NCI-H1436 treated with DMSO at 0.1 percent for 48 hours (cell line): Measurements from ENCODE around the gene SLC44A3.

Source experiments
- DNase-seq: peaks from one replicate; lab custom pipeline; 2025; lab: John Stamatoyannopoulos, UW

The SLC44A3 gene

DNA sequence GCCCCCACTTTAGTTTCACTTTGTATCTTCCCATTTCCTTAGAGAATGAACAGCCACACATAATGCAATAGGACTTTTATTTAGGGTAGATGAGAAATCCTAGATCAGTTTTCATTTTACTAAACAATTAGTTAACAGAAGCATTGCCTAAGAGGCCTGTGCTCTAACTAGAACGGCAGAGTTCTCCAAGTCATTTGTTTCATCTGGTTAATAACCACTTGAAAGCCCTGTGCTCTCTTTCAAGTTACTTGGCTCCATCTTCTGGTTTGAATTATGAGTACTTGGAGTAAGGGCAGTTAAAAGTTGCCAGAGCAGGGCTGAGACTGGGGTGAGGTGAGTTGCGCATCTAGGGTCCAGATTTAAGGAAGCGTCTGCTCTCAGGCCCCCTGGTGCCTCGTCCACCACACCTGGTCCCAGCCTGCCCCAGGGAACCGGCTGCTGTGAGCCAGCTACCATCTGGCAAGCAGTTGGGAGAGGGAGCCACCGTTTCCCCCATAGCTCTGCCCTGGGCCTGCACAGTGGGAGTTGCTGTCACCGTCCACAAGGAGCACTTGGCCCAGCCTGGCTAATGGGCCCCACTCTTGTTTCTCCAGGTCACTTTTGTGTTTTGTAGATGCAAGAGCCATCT lies 18.1 kb upstream of the SLC44A3 start:
- no peak for DNase-seq

DNA sequence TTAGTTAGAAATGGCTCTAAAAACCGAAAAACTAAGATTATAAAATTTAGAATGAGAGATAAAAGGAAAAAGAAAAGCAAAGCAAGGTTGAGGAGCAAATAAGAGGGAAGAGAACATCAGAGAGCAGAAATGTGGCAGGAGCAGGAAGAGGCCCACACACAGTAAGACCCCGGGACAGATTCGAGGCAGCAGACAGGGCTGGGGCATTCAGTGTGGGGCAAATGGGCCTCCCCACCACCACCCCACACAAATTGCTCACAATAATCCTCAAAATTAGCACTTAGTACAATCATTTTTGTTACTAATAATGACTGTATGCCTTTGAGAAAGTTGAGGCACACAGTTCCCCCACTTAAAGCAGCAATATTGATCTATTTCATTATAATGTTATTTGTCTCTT lies 17.1 kb upstream of the SLC44A3 start:
- DNase-seq = no peak

DNA sequence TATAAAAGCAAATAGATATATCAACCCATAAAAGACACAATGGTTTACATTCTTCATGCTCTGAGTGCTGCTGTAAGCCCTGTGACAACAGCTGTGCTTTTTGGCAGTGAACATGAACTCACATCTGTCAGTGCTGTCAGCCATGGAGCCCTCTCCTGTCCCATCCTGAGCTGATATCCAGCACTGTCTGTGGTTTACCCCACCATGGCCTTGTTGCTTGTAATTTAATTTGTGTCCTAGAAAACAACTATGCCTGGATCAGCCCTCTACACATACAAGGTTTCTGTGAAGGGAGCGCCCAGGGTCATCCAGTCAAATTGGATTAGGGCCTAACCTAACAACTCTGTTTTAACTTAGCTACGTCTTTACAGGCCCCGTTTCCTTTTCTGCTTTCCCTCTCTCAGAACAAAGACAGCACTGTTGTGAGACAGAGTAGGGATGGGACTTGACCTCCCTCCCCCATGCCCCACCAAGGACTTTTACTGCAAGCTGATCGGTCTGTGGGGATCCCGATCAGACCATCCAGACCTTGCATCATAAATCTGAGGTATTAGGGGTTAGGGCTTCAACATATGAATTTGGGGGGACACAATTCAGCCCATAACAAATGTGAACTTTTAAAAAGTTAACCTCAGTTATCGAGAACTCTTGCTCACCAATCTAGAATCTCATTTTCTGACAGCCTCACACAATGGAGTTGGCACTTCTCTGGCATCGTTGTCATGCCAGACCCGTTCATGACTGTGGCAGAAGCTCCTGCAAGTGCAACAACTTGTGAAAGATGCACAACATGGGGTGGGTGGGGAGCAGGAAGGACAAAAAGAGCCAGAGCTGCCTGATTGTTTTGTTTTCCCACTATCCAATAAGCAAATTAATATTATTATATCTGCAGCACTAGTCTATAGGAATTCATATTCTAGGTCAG lies 16.4 kb upstream of the SLC44A3 start:
- no peak for DNase-seq

DNA sequence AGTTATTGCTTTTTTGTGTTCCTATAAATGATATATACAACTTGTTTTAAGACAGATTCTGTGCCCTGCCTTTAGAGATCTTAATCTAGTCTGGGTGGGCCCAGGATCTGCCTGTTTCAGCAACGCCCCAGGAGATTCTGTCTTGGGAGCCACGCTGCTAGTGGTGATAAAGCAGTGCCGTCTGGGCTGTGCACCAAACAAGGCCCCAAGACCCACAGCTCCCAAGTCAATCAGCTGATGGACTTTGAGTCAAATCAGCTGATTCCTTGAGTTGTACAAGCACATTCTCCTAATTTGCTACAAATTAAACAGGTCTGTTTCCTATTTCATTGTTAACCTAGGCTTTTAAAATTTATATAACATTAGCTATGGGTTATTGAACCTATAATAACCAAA lies 15.7 kb upstream of the SLC44A3 start:
- DNase-seq = no peak

DNA sequence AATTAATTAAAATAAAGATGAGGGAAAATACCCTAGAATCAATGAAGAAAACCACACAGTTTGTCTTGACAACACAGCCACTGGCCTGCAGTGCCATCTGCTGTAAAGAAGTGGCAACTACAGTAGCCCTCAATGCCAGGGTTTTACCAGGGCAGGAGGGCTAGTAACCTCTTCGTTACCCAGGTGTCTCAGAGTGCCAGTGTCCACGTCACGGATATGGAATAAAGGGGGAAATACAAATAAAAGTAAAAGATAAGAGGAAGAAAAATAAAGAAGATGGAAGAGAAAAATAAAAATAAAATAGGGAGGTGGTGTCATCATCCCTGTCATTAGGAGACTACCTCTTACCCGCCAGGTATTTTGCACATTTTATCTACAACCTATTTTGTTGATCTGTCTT lies 14.2 kb upstream of the SLC44A3 start:
- no peak for DNase-seq

- no peak for DNase-seq
Measured at GRCh38 chr1:94806441-94806871, 13.7 kb upstream of the SLC44A3 start.

DNA sequence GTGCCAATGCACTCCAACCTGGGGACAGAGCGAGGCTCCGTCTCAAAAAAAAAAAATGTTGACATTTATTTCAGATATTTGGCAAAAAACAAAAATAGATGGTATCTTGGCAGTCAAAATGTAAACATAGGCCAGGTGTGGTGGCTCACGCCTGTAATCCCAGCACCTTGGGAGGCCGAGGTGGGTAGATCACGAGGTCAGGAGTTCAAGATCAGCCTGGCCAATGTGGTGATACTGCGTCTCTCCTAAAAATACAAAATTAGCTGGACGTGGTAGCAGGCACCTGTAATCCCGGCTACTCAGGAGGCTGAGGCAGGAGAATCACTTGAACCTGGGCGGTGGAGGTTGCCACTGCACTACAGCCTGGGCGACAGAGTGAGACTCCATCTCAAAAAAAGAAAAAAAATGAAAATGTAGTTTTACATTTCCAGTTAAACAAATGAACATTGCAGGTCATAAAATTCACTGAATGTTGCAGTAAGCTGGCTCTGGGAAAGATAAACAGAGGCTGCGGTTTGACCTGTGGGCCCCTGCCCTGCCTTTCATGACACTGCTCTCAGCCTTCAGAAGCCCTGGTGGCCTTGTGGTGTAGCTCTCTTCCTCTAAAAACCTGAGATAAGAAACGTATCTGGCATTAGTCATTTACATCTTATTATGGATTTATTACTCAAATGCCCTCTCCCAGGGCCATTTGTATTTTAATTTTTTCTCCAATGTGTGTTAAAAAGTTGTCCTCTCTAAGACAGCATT lies 12.2 kb upstream of the SLC44A3 start:
- DNase-seq = no peak

GRCh38 chr1:94808669-94809068 lies 11.5 kb upstream of the SLC44A3 start:
- no peak for DNase-seq

- DNase-seq = no peak
Measured at GRCh38 chr1:94812985-94813384, 7.2 kb upstream of the SLC44A3 start.

DNA sequence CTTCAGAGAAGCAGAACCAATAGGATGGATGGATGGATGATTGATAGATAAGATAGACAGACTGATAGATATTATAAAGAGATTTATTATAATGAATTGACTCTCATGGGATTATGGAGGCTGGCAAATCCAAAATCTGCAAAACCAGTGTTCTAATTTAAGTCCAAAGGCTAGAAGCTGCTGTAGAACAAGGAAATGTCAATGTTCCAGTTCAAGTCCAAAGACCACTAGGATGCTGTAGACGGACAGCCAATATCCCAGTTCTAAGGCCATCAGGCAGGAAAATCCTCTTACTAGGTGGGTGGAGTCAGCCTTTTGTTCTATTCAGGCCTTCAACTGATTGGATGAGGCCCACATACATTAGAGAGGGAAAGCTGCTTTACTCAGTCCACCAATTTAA lies 4.1 kb upstream of the SLC44A3 start:
- DNase-seq = no peak

DNA sequence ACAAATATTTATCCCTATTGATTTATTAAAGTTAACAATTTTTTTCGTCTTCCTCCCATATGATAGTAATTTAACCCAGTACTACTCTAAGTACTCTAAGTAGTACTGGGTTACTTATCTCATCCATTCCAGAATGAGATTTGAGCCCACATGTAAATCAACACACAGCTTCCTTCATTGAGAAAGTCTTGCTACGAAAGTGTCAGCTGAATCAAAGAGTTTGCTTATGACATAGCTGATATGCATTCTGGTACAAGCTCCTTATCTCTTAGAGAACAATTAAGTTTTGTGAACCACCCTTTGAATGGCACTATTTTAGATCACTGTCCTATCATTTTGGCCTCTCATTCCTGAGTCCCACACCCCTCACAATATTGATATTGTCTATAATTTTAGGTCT lies 2.4 kb upstream of the SLC44A3 start:
- no peak for DNase-seq

DNA sequence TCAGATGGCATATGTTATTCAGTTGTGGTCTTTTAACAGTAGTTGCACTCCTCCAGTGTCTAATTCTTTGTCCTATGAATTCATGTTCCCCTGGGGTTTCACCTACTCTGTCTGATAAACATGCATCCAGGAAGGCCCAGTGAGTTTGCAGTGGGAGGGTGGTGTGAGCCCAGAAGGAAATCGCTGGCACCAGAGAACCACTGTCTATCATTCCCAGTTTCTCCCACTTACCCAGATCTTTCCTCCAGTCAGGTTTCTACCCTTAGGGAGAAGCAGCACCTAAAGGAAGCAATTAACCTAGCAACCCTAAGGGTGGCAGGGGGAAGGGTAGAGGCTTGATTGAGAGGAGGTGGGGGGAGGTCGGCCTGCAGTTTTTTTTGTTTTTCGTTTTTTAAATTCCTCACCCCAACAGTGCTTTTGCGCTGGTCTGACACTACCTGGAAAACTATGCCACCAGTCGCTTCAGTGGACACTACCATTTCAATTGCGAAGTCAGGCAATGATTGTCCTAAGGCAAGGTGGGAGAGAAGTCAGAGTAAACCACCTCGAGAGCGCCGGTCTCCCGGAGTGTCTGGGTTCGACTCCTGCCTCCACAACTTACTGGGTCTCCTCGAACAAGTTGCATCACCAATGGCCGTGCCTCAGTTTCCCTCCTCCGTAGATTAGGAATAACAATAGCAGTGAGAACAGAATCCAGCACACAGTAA lies 766 bp upstream of the SLC44A3 start:
- DNase-seq = no peak

GRCh38 chr1:94820936-94821335 lies 779 bp downstream of the SLC44A3 start:
- DNase-seq = no peak

DNA sequence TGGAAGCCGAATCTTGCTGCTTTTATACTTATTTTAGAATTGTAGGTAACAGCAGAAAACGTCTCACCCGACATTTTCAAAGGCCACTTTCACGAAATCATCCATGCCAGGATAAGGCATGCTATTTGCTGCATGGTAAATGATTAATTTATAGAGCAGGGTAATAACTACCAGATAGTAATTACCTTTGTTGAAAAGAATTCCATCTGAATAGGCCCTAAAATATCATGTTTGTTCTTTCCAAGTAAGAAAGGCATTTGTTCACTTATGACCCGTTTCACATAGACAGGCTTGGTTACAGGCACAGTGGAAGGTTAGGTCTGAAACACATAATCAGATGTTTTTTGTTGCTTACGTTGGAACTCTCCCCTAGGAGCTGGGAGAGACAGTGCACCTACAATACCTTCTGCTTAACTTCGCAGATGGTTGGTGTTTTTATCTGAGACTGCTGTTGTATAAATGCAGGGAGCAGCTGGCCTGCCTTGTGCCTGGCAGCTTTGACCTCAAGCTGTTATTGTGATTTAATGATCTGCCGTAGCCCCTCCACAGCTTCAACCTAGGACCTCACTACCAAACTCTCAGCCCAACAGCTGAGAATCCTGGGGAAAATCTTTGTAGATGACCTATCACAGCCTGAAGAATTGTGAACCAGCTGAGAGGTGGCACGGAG lies 1.6 kb downstream of the SLC44A3 start:
- no peak for DNase-seq

GRCh38 chr1:94823116-94823515 lies 3.0 kb downstream of the SLC44A3 start:
- DNase-seq = no peak

GRCh38 chr1:94825936-94826335 lies 5.8 kb downstream of the SLC44A3 start:
- no peak for DNase-seq

DNA sequence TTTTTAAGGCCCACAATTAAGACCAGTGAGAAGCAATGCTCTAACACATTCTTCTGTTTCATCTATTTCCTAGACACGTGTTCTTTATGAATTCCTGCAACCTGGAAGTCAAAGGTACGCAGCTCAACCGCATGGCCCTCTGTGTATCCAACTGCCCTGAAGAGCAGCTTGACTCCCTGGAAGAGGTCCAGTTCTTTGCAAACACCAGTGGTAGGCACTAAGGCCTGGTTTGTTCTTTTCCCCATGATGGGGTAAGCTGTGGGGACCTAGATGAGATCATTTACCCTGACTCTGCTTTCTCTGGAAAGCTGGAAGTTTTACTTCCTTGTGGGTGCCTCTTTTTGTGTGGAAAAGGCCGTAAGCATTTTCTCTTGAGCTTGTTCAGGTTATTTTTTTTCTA lies 7.3 kb downstream of the SLC44A3 start:
- no peak for DNase-seq

DNA sequence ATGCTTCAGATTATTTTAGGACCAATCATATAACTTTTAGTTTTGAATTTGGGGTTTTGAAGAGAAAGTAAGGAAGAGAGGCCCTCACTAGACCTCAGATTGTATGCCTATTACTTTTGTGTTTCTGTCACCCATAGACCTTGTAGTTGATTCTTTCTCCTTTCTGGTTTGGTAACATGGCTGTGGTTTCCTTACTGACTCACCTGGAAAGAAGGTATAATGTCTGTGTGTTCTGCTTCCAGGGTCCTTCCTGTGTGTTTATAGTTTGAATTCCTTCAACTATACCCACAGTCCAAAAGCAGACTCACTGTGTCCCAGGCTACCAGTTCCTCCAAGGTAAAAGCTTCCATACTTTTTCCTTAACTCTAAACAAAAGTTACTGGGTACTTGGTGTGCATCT lies 8.1 kb downstream of the SLC44A3 start:
- no peak for DNase-seq

DNA sequence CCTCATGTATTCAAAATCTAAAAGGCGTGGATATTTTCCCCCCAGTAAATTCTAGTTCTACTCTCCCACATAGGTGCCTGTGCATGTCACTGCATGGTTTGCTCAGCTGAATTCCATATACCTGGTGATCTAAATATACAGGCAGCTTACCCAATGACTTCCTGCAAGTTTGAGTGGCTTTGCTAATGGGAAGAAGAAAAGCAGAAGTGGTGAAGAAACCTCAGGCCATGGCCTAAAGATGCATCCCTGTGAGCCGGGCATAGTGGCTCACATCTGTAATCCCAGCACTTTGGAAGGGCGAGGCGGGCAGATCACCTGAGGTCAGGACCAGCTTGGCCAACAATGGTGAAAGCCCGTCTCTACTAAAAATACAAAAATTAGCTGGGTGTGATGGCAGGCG lies 11.5 kb downstream of the SLC44A3 start:
- no peak for DNase-seq

DNA sequence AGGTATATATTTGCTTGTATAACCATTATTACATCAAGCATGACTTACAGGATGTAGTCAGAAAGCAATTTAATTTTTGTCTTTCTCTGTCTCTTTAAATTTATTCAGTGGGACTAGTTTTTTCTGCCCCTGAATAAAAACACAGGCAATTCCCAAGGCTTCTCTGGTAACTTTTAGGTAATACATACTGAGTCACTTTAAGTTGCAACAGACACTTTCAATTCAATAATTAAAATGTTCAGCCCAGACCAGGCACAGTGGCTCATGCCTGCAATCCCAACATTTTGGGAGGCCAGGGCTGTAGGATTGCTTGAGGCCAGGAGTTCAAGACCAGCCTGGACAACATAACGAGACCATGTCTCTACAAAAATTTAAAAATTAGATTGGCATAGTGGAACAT lies 12.3 kb downstream of the SLC44A3 start:
- no peak for DNase-seq

DNA sequence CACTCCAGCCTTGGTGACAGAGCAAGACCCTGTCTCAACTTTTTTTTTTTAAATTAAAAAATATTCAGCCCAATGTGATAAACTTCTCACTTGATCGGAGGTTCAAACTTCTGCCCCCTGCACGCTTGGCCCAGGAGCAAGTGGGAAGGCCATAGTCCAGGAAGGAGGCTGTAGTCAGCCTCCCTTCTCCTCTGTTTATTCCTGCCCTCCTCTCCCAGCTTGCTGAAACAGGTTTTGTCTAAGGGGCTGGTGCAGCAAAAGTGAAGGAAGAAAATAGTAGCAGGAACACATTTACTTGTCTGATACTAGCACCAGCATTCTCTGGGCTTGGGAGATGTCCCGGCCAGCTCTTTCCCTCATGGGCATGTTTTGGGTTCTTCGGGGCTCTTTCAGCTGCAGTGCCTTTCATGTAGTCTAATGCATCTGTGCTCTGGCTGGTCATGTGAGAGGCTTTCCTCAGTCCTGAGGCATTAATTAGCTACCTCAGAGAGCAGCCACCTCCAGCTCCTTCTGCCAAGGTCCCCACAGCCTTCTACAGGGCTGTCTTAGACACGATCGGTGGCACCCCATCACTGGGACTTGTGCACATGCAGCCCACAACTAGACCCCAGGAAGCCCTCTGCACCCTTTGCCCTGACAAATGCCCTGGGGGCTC lies 12.9 kb downstream of the SLC44A3 start:
- no peak for DNase-seq
